HG03045 (cell line): ENCODE data around the gene PPIC.

Experiments
- ATAC-seq: cut with Tn5 transposase; IDR thresholded peaks from one replicate; pipeline ENCODE4 v1.9.1; 2021; ENCODE audit warnings: mild to moderate bottlenecking, moderate library complexity; ENCODE audit not compliant: unreplicated experiment

PPIC gene

GRCh38 chr5:123036391-123037103, at the start of gene PPIC:
Gene PPIC, minus strand, starts transcription at chr5:123036725. Its CDS starts 100 bp downstream, at chr5:123036625.
- peak; percentile 60 for ATAC-seq

DNA sequence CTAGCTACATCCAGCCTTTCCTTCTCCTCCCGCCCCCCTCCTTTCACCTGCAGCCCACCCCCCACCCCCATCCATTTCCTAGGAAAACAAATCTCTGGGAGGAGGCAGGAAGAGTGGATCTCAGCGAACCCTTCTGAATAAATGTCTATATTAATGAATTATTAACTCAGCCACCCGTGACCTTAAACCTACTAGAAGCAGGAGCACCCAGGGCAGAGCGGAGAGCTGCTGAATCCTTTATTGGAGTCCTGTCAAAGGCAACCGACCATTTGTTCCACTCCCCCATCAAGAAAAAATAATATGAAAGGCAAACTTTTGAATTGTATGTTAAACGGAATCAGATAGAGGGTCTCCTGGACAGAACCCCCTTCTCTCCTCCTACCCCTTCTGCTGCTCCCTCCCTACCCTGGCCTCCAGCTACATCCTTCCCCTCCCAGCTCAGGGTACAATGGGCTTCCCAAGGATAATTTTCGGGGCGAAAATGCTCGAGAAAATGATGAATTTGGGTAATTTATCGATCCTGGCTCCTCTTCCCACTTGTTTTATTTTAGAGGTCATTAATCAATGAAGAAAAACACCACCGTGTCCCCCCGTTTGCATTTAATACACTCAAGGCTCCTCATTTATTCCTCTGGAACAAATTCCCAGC, 49.2 kb upstream of the PPIC start:
- ATAC-seq = no peak

DNA sequence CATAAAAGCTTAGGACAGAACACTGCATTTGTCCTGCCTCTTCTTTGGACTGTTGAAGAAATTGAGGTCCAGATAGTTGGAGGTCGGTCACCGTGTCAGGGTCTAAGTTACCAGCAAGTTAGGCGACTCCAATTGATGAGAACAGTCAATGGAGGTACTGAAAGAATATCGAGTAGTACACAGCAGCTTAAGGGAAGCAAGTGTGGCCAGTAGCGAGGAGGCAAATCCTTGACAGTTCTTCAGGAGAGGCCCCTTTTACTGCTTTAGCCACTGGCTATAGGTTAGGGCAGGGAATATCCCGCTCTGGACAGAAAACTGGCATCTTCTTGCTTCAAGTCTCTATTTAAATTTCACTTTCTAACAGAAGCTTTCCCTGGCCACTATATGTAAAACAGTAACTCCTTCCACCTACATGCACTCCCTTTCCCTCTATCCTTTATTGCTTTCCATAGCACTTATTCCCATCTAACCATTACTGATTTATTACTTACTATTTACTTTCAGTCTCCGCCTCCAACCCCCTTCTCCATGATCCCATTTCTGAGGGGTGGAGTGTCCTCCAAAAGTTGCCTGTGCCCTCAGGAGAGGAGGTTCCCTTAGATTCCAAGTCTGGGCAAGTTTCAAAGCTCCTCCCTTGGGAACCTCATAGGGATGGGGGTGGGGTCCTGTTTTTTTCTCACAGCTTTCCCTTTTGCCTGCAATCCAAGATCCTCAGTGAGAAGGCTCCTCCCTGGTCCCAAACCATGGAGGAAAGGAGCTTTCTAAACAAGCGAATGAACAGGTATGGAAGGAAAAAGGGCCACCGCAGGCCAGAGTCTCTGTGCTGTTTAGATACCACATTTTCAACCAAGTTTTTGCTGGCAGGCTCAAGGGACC, 48.4 kb upstream of the PPIC start:
- no peak for ATAC-seq

DNA sequence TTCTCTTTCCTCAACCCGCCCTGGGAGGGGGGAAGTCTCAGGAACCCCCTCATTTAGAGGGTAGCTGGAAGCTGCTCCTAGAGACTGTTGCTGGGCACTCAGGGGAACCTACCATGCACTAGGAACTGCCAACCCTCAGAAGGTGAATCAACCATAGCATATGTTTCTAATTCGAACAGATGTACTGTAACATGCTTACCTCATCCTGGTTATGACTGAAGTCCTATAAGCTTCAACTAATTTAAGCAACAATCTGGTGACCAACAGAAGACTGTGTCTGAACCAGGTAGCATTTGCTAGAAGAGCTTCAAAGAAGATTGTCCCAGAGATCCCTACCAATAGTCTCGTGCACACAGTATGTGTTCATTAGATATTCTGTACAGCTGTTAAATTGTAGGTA, 46.8 kb upstream of the PPIC start:
- no peak for ATAC-seq

DNA sequence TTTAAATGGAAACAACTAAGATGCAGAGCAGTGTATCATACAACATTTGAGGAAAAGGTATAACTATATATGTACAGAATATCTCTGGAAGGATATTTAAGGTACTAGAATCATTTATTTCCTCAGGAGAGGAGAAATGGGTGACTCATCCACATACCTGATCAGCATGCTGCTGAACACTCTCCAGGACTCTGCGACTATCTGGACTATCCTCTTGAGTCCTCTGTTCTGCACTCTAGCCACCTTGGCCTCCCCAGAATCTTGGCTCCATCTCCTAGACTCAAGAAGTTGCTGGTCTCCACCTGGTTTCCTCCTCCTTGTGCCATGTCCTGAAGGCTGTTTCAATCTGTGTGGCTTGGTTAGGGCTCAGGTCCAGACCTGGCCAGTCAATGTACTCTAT, 43.7 kb upstream of the PPIC start:
- ATAC-seq = no peak

GRCh38 chr5:123075521-123076163, 39.1 kb upstream of the PPIC start:
- ATAC-seq = no peak

- no peak for ATAC-seq
These were observed 31.9 kb upstream of the PPIC start for GRCh38 chr5:123068368-123068938.

DNA sequence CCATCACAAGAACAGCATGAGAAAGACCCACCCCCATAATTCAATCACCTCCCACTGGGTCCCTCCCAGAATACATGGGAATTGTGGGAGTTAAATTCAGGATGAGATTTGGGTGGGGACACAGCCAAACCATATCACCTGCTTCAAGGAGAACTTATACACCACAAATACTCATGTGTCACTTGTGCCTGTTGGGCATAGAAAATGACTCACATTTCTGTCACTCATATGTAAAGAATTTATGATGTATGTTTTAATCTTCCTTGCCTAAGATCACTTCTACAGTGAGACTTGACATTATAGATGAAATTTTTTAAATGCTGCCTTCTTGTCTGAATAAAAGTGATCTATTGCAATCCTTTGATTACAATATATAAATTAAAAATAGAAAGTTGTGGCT, 29.5 kb upstream of the PPIC start:
- ATAC-seq = no peak

GRCh38 chr5:123059455-123059854, 22.9 kb upstream of the PPIC start:
- no peak for ATAC-seq

DNA sequence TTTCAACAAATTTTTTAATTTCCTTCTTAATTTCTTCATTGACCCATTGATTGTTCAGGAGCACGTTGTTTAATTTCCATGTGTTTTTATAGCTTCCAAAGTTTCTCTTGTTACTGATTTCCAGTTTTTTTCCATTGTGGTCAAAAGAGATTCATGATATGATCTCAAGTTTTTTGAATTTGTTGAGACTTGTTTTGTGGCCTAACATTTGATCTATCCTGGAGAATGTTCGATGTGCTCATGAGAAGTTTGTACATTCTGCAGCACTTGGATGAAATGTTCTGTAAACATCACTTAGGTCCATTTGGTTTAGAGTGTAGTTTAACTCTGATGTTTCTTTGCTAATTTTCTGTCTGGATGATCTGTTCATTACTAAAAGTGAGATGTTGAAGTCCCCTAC, 14.7 kb upstream of the PPIC start:
- no peak for ATAC-seq

DNA sequence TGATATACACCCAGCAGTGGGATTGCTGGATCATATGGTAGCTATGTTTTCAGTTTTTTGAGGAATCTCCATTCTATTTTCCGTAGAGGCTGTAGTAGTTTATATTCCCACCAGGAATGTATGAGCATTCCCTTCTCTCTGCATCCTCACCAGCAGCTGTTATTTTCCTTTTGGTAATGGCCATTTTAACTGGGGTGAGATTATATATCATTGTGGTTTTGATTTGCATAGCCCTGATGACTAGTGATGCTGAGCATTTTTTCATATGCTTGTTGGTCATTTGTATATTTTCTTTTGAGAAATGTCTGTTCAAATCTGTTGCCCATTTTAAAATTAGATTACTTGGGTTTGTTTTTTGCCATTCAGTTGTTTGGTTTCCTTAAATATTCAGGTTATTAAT, 11.2 kb upstream of the PPIC start:
- no peak for ATAC-seq

GRCh38 chr5:123046222-123046621, 9.7 kb upstream of the PPIC start:
- no peak for ATAC-seq

GRCh38 chr5:123044926-123045617, 8.5 kb upstream of the PPIC start:
- no peak for ATAC-seq

- ATAC-seq = no peak
These were observed 3.1 kb upstream of the PPIC start for GRCh38 chr5:123039673-123040072.

GRCh38 chr5:123037104-123037418, 536 bp upstream of the PPIC start:
- ATAC-seq = no peak

DNA sequence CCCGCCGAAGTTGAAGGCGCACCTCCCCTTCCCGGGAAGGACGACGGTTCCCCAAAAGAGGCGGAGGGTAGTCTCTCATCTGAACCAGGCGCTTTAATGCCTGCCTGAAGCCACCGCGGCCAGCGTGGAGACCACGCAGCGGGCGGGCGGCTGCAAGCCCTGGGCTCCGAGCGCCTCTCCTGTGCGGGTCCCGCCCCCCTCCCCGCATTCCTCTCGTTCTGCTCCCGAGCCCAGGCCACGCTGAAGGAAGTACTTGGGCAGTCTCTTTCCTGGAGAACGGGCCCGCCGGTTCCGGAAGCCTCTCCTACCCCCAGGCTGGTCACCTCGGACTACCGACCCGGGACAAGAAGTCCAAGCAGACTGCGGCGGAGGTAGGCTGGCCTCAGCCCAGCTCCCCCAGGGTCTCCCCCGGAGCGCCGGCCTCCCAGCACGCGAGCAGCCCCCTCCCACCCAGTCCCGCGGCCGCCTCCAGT, 571 bp downstream of the PPIC start:
- peak; percentile 9 for ATAC-seq

DNA sequence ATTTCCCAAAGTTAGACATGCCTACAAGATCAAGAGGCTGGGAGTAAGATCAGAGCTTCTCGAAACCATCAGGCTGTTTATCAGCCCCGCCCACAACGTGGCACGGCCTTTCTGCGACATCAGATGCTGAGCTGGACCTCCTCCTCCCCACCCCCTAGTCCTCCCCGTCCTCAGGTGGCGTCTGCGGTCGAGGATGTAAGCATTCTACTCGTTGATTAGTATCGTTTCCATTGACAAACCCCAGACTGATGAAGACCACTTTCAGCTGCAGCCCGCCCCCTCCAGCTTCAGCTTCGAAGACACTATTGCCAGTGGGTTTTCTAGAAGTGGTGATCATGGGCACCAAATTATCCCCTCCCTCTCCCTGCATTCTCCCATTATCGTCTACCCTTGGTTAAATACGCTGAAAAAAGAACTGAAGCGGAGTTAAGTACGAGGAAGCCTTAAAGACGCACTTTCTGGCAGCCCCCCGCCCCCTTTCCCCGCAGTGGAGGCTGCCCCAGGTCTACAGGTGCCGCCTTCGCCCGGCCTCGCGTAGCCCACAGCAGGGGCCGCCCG, 1.1 kb downstream of the PPIC start:
- ATAC-seq = no peak

- no peak for ATAC-seq
These were observed 3.3 kb downstream of the PPIC start for GRCh38 chr5:123033157-123033671.

DNA sequence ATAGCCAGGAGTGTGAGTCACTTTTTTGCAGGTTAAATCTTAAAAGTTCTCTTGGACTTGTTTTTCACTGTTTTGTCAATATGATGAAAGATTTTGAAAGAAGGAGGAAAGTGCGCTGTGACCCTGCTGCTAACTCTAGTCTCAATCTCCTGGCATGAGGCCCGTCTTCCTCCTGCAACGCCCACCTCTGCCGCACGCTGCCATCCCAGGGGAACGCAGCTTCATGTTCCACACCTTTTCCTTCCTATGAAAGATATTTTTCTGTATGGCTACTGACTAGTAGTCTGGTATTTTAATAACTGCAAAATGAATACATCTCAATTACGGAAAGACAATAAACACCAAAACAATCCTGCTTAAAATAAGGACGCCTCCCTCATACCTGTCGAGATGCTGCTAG, 8.3 kb downstream of the PPIC start:
- no peak for ATAC-seq

DNA sequence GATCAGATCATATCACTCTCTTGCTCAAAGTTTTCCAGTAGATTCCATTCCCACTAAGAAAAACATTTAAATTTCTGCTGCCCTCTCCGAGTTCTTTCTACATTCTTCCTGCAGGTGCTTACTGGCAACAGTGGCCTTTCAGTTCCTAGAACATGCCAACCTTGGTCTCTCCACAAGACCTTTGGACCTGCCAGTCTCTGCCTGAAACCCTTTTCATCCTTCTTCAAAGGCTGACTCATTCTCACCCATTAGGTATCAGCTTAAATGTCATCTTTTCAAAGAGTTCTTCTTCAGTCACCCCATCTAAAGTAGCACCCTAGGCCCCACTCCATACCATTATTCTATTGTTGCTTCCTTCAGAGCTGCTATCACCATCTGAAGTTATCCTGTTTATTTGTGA, 21.8 kb downstream of the PPIC start:
- ATAC-seq = no peak
